Mucosa of gallbladder (tissue), 1 donor: Measurements from ENCODE around the gene DST. TPM values are rescaled to one million over a fixed set of nuclear protein-coding genes. Genes with fewer than 3 reads are reported as not detected.

Experiments
- DNase-seq: peaks from one replicate; pipeline ENCODE4 v3.0.0-alpha.2; 2020; ENCODE audit warnings: low spot score
- total RNA-seq: library from RNA; stranded (reverse); gene quantifications from one replicate; pipeline ENCODE4 v1.2.1, GENCODE V29; 2021
- donor health status: DM: no; HTN: no; CAD: no.

The DST gene
- total RNA-seq, 1 donor from 2014 or later = 236 TPM

GRCh38 chr6:56435754-56436153 lies 206.9 kb downstream of the DST start:
- DNase-seq = no peak

DNA sequence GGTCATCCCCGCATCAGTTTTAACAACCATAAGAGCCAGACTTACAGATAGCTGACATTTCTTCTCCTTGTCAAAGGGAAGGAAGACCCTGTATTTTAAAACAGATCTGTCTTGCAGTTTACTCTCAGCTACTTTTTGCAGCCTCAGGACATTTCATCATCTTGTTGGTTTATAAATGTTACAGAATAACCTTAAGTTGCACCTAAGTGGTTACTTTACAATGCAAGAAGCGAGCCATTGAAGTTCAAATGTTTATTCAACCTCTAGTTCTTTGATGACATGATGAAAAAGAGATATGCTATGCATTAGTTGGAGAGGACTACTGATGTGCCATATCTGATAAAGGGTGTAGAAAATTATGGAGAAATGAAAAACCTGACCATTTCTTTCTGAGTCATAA lies 207.4 kb downstream of the DST start:
- DNase-seq = no peak

- DNase-seq = no peak
Observed at GRCh38 chr6:56434606-56435005, 208.1 kb downstream of the DST start.

- no peak for DNase-seq
Observed at GRCh38 chr6:56433119-56433518, 209.6 kb downstream of the DST start.

GRCh38 chr6:56432194-56432593 lies 210.5 kb downstream of the DST start:
- DNase-seq = no peak

DNA sequence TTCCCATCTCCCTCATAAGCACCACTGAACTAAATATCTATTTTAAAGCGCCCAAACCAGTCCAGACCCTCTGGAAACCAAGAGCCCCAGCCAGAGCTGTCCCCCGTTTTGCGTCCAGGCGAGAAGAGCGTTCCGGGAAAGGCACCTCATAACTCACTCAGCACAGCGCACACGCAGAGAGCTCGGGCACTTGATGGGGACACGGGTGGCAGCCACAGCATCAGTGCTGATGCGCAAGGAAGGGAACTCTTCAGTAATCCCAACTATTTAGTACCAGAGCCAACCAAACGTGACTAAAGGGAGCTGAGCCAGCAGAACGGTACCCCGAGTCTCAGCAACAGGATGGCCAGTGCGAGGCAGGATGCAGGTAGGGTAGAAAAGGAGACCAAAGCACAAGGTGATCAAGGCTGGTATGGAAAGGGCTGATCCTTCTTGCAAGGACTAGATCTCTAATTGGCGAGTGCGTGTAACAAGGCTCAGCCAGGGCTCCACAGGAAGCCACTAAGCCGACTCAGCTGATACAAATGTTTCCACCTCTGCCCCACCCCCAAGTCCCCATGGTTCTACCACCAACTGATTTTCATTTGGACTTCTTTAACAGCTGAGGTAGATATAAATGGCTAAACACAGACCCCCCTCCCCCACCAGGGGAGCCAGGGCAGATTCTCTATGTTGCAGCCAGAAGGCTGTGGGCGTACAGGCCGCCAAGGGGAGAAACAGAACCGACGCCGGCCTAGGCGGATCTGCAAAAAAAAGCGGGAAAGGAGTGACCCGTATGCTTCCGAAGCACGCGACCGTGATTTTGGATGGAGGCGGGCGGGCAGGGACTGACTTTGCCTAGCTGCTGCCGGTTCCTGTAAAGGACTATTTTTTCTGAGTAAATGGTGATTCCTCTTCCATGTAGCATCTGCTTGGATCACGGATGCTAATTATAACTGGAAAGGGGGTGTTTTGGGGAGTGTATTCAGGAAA lies 211.8 kb downstream of the DST start:
- DNase-seq = no peak

- no peak for DNase-seq
Observed at GRCh38 chr6:56424542-56425083, 218.1 kb downstream of the DST start.

GRCh38 chr6:56424064-56424463 lies 218.6 kb downstream of the DST start:
- DNase-seq = no peak

- no peak for DNase-seq
Observed at GRCh38 chr6:56420296-56420695, 222.4 kb downstream of the DST start.

DNA sequence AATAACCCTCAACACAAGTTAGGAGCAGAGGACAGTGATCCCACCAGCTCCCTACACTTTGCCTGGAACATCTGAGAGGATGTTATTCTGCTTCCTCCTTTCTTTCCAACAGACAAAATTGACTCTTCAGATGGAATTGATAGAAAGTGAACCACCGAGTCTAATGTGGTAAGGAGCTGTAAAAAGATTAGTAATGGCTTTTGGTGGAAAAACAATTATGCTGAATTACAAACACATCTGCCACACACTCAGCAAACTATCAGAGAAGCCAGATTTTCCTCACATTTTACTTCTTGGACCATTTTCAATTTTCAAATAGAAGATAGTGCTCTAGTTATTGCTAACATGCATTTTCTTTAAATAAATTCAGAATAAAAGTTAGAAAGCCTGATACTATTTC lies 223.5 kb downstream of the DST start:
- no peak for DNase-seq

- DNase-seq = no peak
Observed at GRCh38 chr6:56417823-56418222, 224.9 kb downstream of the DST start.

DNA sequence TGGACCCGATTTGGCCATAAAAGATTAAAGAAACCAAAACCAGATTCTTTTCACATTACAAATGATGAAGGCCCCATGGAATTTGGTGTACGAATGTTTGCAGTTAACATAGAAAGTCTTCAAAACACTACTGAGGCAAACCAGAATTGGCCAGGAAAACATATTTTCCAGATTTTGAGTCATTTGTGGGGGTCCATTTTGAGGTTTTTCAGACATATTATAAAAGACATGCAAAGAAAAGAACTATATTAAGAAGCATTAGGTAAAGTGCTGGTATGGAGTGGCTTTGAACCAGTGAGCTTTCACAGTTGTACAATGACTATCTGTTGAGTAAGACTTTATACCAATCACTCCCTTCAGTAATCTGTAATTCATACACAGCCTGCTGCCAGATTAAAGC lies 226.4 kb downstream of the DST start:
- DNase-seq = no peak

- DNase-seq = no peak
Observed at GRCh38 chr6:56408976-56409375, 233.7 kb downstream of the DST start.
